Measurements from ENCODE around the gene LAMC3.
"Not testable (repeated sequence)": the region's sequence is repeated elsewhere in the genome, so short reads cannot be mapped to it uniquely, and the experiment has no call there.

Gene LAMC3

GRCh38 chr9:130992682-130993032 is 16.3 kb upstream of the LAMC3 start:
- no peak for DNase-seq

GRCh38 chr9:130993303-130994030 is 15.5 kb upstream of the LAMC3 start:
- no peak for DNase-seq

GRCh38 chr9:130994135-130995085 is 14.6 kb upstream of the LAMC3 start:
- DNase-seq = no peak

DNA sequence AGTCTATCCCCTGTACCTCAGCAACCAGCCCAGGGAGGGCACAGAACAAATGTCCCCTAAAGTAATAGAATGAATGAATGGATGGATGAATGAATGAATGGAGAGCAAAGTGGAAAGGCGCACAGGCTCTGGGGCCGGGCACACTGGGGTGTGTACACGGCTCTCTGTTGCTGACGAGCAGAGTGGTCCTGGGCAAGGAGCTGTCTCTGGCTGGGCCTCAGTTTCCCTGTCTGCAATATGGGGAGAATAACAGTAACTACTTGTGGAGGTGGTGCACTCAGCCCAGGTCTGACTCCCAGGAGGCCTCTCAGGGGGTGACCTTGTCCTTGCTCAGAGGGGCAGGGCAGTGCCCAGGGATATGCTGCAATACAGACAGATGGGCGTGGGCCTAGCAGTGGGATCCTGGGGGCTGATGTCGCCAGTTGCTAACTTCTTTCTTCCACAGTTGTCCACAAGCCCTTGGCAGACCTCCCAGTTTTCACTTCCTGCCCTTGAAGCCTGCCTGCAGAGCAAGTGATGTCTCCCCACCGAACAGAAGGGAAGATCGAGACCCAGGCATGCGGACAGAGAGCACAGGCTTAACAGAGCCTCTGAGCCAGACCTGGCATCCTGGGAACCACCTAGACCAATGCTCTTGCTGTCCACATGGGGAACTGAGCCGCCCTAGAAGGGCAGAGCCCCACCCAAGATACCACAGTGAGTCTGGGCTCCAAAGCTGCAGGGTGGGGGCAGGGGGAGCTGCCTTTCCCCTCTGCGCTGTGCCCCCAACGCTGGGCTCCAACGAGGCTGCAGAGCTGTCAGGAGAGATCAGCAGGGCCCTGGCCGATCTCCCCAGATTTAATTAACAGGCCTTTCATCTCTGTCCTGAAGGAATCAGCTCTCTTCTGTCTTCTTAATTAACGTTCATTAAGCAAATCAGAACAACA is 13.6 kb upstream of the LAMC3 start:
- no peak for DNase-seq

DNA sequence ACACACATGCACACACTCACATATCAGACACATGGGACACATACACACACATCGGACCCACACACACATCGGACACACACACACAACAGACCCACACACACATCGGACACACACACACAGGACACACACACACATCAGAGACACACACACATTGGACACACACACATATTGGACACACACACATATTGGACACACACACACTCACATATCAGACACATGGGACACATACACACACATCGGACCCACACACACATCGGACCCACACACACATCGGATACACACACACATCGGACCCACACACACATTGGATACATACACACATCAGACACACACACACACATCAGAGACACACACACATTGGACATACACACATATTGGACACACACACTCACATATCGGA is 12.8 kb upstream of the LAMC3 start:
- no peak for DNase-seq

DNA sequence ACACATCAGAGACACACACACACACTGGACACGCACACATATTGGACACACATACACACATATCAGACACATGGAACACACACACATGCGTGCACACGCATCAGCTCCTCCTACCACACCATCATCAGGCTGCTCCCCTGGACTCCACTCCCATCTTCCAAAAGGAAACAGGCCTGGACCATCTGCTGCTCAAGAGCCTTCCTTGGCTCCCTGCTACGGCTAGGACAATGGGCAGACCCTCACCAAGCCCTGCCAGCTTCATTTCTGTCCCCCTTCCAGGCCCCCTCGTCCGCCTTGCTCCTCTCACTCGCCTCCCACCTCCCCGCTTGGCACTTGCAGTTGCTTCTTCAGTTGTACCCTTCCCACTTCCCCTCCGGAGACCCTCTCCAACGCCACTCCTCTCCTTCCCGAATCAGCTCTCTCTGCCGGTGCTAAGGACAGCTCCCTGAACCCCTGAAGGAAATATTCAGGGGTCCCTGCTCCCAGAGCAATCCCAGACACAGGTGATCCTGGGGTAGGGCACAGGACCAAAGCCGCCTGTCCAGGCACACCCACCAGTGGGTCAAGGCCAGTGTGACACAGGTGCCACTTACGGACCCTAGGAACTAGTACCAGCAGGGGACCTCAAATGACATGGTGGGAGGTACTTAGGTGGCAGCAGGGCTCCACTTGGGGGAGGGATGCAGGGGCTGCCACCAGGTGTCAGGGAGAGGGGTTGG is 12.1 kb upstream of the LAMC3 start:
- DNase-seq = no peak

DNA sequence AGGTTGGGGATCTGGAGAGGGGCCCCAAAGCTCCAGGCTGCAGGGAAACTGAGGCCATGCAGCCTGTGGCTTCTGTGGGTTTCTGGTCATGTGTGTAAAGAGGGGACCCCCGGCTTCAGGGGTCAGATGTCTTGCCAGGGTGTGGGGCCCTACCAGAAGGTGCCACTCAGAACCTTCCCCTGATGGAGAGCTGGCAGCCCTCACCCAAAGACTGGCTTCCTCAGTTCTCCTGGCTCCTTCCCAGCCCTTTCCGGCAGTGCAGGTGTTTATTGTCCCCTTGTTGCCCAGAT is 11.6 kb upstream of the LAMC3 start:
- DNase-seq = no peak

GRCh38 chr9:130997925-130998596 is 10.9 kb upstream of the LAMC3 start:
- DNase-seq = peak; percentile 49

GRCh38 chr9:130998597-130999244 is 10.3 kb upstream of the LAMC3 start:
- DNase-seq = no peak

GRCh38 chr9:130999245-130999623 is 9.7 kb upstream of the LAMC3 start:
- no peak for DNase-seq

- DNase-seq = not testable (repeated sequence)
These were observed 8.4 kb upstream of the LAMC3 start for GRCh38 chr9:131000526-131000925.

- no peak for DNase-seq
These were observed 8.0 kb upstream of the LAMC3 start for GRCh38 chr9:131001021-131001420.

DNA sequence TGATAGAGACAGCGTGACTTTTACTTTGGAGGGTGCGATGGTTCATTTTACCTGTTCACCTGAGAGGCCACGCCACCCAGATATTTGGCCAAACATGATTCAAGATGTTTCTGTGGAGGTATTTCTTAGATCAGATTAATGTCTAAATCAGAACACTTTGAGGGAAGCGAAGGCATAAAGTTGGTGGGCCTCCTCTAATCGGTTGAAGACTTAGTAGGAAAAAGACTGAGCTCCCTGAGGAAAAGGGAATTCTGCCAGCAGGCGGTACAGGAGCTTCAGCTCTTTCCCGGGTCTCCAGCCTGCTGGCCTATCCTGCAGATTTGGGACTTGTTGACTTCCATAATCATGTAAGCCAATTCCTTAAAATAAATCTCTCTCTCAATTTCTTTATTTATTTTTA is 7.0 kb upstream of the LAMC3 start:
- no peak for DNase-seq

GRCh38 chr9:131006601-131007000 is 2.4 kb upstream of the LAMC3 start:
- no peak for DNase-seq

DNA sequence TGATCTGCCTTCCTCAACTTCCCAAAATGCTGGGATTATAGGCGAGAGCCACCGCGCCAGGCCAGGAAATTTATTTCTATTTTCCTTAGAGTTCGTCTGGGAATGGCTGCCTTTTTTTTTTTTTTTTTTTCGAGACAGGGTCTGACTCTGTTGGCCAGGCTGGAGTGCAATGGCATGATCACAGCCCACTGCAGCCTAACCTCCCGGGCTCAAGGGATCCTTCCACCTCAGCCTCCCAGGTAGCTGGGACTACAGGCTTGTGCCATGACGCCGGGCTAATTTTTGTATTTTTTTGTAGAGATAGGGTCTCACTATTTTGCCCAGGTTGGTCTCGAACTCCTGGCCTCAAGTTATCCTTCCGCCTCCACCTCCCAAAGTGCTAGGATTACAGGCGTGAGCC is 888 bp upstream of the LAMC3 start:
- DNase-seq = no peak

GRCh38 chr9:131008563-131008908 is 438 bp upstream of the LAMC3 start:
- no peak for DNase-seq

DNA sequence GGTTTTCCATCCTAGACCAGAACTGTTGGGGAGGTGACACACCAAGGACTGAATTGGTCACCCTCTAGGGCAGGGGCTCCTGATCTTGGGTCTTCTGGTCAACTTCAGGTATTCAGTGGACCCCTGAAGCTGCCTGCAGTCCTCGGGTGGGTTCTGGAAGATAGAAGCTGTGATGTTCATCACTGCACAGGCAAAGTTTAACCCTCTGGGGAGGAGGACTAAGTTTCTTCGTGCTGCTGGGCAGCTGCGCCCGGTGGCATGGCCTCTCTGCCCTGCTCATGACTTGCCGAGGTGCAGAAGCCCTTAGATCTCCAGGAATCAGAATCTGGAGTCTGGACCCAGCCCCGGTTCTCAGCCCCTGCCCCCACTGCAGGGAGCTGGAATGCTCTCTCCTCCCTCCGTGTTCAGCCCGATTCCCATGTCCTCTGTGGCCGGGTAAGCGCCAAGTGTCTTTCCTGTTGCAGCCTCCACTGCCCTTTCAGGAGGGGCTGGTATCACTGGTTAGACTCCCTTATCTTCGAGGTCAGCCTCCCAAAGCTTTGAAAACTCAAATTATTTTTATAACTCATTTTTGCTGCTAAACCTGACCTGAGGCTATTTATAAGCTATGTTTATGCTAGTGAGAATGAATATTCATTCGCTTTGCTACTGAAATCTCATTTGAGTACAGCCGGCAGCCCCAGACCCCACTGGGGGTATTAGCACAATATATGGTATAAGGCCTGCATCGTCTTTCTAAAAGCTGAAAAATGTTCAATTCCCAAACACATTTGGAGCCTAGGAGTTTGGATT is 1.7 kb downstream of the LAMC3 start:
- DNase-seq = no peak

DNA sequence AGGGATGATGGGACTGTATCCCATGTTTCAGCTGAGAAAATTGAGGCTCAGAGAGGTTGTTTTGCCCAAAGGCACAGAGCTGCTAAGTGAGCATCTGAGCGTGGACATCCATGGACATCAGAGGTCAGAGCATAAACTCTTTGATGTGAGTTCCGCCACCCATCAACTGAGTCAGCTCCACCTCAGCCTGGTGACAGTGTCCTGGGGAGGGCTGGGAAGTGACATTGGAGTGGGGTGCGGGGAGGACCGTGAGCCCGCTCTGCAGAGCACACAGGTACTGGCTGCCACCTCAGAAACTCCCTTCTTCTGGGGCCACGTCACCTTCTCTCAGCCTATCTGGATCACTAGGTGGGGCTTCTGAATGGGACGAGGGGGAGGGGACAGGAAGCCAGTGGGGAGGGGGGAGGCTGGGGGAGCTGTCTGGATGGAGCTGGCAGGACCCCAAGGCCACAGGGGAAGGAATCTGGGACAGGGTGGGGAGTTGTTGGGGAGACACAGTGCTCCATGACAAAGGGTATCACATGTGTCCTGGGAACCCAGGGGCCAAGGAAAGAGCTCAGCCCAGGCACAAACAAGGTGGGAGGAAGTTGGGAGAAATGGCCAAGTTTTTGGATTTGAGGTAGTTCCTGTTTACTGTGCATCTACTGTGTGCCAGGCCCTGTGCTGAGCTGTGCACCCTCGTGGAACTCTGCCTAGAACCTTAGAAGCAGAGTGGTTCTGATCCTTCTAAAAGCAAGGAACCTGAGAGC is 2.5 kb downstream of the LAMC3 start:
- DNase-seq = no peak

GRCh38 chr9:131012023-131012334 is 3.0 kb downstream of the LAMC3 start:
- DNase-seq = no peak

- DNase-seq = no peak
These were observed 3.5 kb downstream of the LAMC3 start for GRCh38 chr9:131012396-131012917.
